Muscle layer of duodenum (tissue), 2 donors: ENCODE measurements around the gene TTLL5.
A peak's percentile ranks its signal among the peaks of the same experiment; 100 is the strongest.

Experiments used
- H3K27ac ChIP-seq: one replicate; pipeline ENCODE4 v1.7.0; 2013; ENCODE audit warnings: mild to moderate bottlenecking, low read length
- H3K27me3 ChIP-seq: one replicate; pipeline ENCODE4 v1.7.0; 2013; ENCODE audit warnings: low read depth, mild to moderate bottlenecking, control low read depth, low read length
- H3K36me3 ChIP-seq, 2 donors: one replicate each; pipeline ENCODE4 v1.7.0; 2013; ENCODE audit warnings: low read length in 2 of 2, control low read depth in 1 of 2, mild to moderate bottlenecking in 1 of 2; ENCODE audit not compliant: insufficient read depth in 2 of 2, control insufficient read depth in 1 of 2
- H3K4me1 ChIP-seq, 2 donors: one replicate each; pipeline ENCODE4 v1.7.0; 2013; ENCODE audit warnings: low read length in 2 of 2, mild to moderate bottlenecking in 2 of 2, control low read depth in 1 of 2, moderate library complexity in 1 of 2; ENCODE audit not compliant: insufficient read depth in 2 of 2, control insufficient read depth in 1 of 2
- H3K4me3 ChIP-seq, 2 donors: one replicate each; pipeline ENCODE4 v1.7.0; 2013; ENCODE audit warnings: low read length in 2 of 2, low read depth in 1 of 2, mild to moderate bottlenecking in 1 of 2
- H3K9me3 ChIP-seq, 2 donors: one replicate each; pipeline ENCODE4 v1.7.0; 2013; ENCODE audit warnings: low read length in 2 of 2, control low read depth in 1 of 2, mild to moderate bottlenecking in 1 of 2; ENCODE audit not compliant: control insufficient read depth in 1 of 2
- donor health status: healthy.

The TTLL5 gene

GRCh38 chr14:75660630-75661498, at the start of gene TTLL5, which contains the start of gene ERG28:
TSS of gene TTLL5 (plus strand) at chr14:75661246. CDS start at chr14:75663150, 1,904 bp downstream.
TSS of gene ERG28 (minus strand) at chr14:75660876. CDS start at chr14:75657502, 3,374 bp downstream.
- peak within 1 kb of the TSS; percentile 74 for H3K27ac ChIP-seq
- H3K4me3 ChIP-seq, result peak within 1 kb of the TSS; percentile 82 to 99
- no peaks in the 10 kb centered on the region for H3K27me3 ChIP-seq
- H3K9me3 ChIP-seq, result no peaks in the 10 kb centered on the region
- peaks cover 0 to 9% of the 10 kb centered on the region in 2 donors for H3K36me3 ChIP-seq
- H3K4me1 ChIP-seq, result peaks cover 5 to 14% of the 10 kb centered on the region in 2 donors

- Histone ChIP-seq H3K9me3 (no peaks in the 10 kb centered on the region), H3K4me1 (peaks cover 5 to 7% of the 10 kb centered on the region in 2 donors)
These were observed 48.9 kb upstream of the TTLL5 start for GRCh38 chr14:75612157-75612556.

DNA sequence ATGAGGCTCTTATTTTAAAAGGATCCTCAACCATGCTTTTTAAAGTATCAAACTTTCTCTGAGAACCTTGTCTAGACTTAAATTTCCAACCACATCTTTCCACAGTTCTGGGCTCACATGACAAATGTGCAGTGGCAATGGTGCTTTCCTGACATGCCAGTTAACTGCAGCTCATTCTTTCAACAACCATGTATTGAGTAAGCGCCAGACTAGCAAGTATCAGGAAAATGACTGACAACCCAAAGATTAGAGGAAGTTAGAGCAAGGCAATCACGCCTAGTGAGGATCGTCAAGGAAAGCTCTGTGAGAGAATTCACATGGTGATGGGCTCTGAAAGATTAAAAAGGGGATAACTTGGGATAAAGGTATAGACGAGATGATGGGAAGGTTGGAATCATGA, 46.9 kb upstream of the TTLL5 start:
- peaks cover 5 to 7% of the 10 kb centered on the region in 2 donors for H3K4me1 ChIP-seq
- H3K36me3 ChIP-seq, result no peaks in the 10 kb centered on the region
- H3K4me3 ChIP-seq, result no peak overlapping the region
- H3K27ac ChIP-seq, result no peak overlapping the region
- H3K27me3 ChIP-seq, result no peaks in the 10 kb centered on the region
- H3K9me3 ChIP-seq, result no peaks in the 10 kb centered on the region

More at GRCh38 chr14:75612157-75612556, 48.9 kb upstream of the TTLL5 start:
- Histone ChIP-seq H3K27ac (no peak overlapping the region), H3K4me3 (no peak overlapping the region), H3K36me3 (no peaks in the 10 kb centered on the region), H3K27me3 (no peaks in the 10 kb centered on the region)

GRCh38 chr14:75615200-75615599, 45.8 kb upstream of the TTLL5 start:
- H3K4me3 ChIP-seq, result no peak overlapping the region
- H3K27me3 ChIP-seq, result no peaks in the 10 kb centered on the region
- H3K36me3 ChIP-seq, result no peaks in the 10 kb centered on the region
- no peak overlapping the region for H3K27ac ChIP-seq
- peaks cover 0 to 7% of the 10 kb centered on the region in 2 donors for H3K4me1 ChIP-seq
- H3K9me3 ChIP-seq, result no peaks in the 10 kb centered on the region

- Histone ChIP-seq H3K9me3 (no peaks in the 10 kb centered on the region), H3K27me3 (no peaks in the 10 kb centered on the region), H3K36me3 (no peaks in the 10 kb centered on the region), H3K4me3 (no peak overlapping the region), H3K27ac (no peak overlapping the region), H3K4me1 (no peaks in the 10 kb centered on the region)
These were observed 41.5 kb upstream of the TTLL5 start for GRCh38 chr14:75619548-75619947.

GRCh38 chr14:75625034-75625433, 36.0 kb upstream of the TTLL5 start:
- Histone ChIP-seq H3K36me3 (no peaks in the 10 kb centered on the region), H3K4me3 (no peak overlapping the region), H3K9me3 (no peaks in the 10 kb centered on the region), H3K27ac (no peak overlapping the region), H3K27me3 (no peaks in the 10 kb centered on the region), H3K4me1 (no peaks in the 10 kb centered on the region)

GRCh38 chr14:75626396-75626795, 34.6 kb upstream of the TTLL5 start:
- H3K36me3 ChIP-seq, result no peaks in the 10 kb centered on the region
- H3K27me3 ChIP-seq, result no peaks in the 10 kb centered on the region
- no peak overlapping the region for H3K4me3 ChIP-seq
- no peaks in the 10 kb centered on the region for H3K4me1 ChIP-seq
- H3K9me3 ChIP-seq, result no peaks in the 10 kb centered on the region
- no peak overlapping the region for H3K27ac ChIP-seq

GRCh38 chr14:75626863-75627262, 34.2 kb upstream of the TTLL5 start:
- Histone ChIP-seq H3K4me3 (no peak overlapping the region), H3K9me3 (no peaks in the 10 kb centered on the region), H3K36me3 (no peaks in the 10 kb centered on the region), H3K4me1 (no peaks in the 10 kb centered on the region), H3K27ac (no peak overlapping the region), H3K27me3 (no peaks in the 10 kb centered on the region)

GRCh38 chr14:75627406-75627805, 33.6 kb upstream of the TTLL5 start:
- no peaks in the 10 kb centered on the region for H3K9me3 ChIP-seq
- H3K4me1 ChIP-seq, result no peaks in the 10 kb centered on the region
- no peak overlapping the region for H3K27ac ChIP-seq

GRCh38 chr14:75628816-75629215, 32.2 kb upstream of the TTLL5 start:
- no peaks in the 10 kb centered on the region for H3K4me1 ChIP-seq
- no peak overlapping the region for H3K4me3 ChIP-seq
- no peaks in the 10 kb centered on the region for H3K27me3 ChIP-seq
- no peaks in the 10 kb centered on the region for H3K9me3 ChIP-seq
- no peak overlapping the region for H3K27ac ChIP-seq
- H3K36me3 ChIP-seq, result no peaks in the 10 kb centered on the region

More at GRCh38 chr14:75627406-75627805, 33.6 kb upstream of the TTLL5 start:
- no peak overlapping the region for H3K4me3 ChIP-seq
- no peaks in the 10 kb centered on the region for H3K36me3 ChIP-seq
- H3K27me3 ChIP-seq, result no peaks in the 10 kb centered on the region

GRCh38 chr14:75630695-75631452, 30.2 kb upstream of the TTLL5 start:
- Histone ChIP-seq H3K36me3 (no peaks in the 10 kb centered on the region), H3K27ac (no peak overlapping the region), H3K27me3 (no peaks in the 10 kb centered on the region), H3K4me3 (no peak overlapping the region), H3K4me1 (no peaks in the 10 kb centered on the region), H3K9me3 (no peaks in the 10 kb centered on the region)
